Retinal pigment epithelial cell (primary cell): ENCODE results near the gene KRTAP22-2.

Experiments
- DNase-seq: peaks from one replicate; pipeline ENCODE4 v3.0.0-alpha.2; 2010; ENCODE audit warnings: low read depth
- H3K4me3 ChIP-seq: 2 replicates; pipeline ENCODE4 v1.5.1; 2011; ENCODE audit warnings: mild to moderate bottlenecking, low read length, control low read depth, moderate library complexity
- TF ChIP-seq, protein P1 (sequence below): conservative IDR thresholded peaks from 2 replicates; pipeline ENCODE4 v1.5.1; 2011; ENCODE audit warnings: low read depth, low read length, control low read depth, inconsistent platforms

KRTAP22-2 gene

DNA sequence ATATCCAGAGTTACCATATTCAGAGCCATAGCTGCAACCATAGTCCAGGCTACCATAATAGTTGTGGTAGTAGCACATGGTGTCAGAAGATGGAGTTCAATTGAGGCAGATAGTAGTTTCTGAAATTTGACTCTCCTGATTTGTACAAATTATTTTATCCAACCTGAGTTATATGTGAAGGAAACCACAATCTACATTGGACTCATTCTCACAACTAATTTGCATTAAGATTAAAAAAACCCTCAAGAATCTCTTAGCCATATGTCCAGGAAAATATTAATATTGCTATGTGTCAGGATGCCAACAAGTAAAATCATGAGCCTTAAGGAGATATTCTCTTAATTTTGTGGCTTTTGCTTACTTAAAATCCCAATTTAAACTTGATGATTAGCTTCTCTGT lies at the start of gene KRTAP22-2:
Gene KRTAP22-2, minus strand, starts transcription at position 101 of the 400 bp plus-strand sequence.
- TF ChIP-seq, protein P1, sequence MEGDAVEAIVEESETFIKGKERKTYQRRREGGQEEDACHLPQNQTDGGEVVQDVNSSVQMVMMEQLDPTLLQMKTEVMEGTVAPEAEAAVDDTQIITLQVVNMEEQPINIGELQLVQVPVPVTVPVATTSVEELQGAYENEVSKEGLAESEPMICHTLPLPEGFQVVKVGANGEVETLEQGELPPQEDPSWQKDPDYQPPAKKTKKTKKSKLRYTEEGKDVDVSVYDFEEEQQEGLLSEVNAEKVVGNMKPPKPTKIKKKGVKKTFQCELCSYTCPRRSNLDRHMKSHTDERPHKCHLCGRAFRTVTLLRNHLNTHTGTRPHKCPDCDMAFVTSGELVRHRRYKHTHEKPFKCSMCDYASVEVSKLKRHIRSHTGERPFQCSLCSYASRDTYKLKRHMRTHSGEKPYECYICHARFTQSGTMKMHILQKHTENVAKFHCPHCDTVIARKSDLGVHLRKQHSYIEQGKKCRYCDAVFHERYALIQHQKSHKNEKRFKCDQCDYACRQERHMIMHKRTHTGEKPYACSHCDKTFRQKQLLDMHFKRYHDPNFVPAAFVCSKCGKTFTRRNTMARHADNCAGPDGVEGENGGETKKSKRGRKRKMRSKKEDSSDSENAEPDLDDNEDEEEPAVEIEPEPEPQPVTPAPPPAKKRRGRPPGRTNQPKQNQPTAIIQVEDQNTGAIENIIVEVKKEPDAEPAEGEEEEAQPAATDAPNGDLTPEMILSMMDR: no peak
- DNase-seq: no peak
- no peak within 1 kb of the TSS for H3K4me3 ChIP-seq

DNA sequence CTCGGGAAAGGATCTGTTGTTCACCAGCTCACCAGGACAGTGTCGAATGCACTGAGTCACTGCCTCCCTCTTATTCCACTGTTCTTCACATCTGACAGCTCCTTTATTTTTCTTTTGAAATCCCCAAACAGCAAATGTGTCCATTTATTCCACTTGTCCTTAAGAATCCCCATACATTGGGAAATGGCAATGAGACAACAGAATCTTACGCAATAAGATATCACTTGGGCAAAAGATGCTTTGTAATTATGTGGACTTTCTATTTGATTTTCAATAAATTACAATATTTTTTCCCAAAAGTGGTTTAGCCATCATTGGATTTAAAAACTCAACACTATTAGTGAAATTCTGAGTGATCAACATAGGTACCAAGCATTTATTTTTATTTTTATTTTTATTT lies 48.5 kb upstream of the KRTAP22-2 start:
- no peak for DNase-seq
- H3K4me3 ChIP-seq: no peak overlapping the region
- TF ChIP-seq, protein P1: no peak

DNA sequence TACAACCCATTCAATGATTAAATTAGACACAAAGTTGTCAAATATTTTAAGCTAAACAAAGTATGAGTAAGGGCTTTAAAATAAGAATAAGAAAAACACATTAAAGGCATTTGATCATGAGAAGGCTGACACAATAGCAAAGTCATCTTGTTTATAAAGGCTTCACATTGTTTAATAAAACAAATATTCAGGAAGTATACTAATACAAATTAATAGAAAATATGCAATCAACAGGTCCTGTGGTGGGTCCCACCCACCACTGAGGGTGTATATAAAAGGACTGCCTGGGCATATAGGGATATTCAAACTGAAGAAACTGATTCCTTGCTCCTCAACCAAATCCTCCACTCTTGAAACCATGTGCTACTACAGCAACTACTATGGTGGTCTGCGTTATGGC lies 44.7 kb upstream of the KRTAP22-2 start, which contains the start of gene KRTAP20-2:
Gene KRTAP20-2, plus strand, starts transcription at position 301 of the 400 bp plus-strand sequence. Its CDS starts 58 bp downstream, at position 359.
- TF ChIP-seq, protein P1: no peak
- no peak within 1 kb of the TSS for H3K4me3 ChIP-seq
- DNase-seq: no peak

DNA sequence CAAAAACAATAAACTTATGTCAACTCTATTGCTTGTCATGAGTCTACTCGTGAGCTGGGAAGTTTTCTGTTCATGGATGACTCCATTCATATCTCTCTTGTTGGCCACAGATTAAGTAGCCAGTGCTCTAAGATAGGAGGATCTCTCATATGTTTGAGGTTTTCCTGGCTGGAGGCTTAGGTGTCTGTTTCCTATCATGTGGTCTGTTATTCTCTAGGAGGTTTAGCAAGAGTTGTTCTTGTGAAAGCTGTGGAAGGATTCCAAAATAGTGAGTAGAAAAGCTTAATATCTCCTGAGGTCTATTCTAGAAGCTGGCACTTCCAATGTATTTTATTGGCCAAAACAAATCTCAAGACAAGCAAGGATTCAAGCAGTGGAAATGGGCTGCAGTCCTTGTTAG lies 39.0 kb upstream of the KRTAP22-2 start:
- H3K4me3 ChIP-seq: no peak overlapping the region
- no peak for DNase-seq
- TF ChIP-seq, protein P1: no peak

DNA sequence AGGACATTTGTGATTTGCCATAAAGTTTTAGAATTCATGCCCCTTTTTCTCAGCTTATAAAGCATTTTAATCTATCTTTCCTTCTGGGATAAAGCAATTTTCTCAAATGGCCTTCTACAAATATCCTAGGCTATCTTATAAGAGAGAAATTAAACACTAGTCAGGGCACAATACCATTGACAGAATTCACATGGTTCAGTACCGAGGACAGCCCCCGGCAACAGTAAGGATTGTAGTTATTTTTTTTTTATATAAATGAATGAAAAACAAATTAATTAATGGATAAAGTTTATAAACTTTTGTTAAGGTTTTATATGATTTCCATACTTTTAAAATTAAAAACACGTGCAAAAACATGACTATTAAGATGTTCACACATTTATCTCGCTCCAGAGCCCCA lies 37.9 kb upstream of the KRTAP22-2 start:
- H3K4me3 ChIP-seq: no peak overlapping the region
- TF ChIP-seq, protein P1: no peak
- no peak for DNase-seq

DNA sequence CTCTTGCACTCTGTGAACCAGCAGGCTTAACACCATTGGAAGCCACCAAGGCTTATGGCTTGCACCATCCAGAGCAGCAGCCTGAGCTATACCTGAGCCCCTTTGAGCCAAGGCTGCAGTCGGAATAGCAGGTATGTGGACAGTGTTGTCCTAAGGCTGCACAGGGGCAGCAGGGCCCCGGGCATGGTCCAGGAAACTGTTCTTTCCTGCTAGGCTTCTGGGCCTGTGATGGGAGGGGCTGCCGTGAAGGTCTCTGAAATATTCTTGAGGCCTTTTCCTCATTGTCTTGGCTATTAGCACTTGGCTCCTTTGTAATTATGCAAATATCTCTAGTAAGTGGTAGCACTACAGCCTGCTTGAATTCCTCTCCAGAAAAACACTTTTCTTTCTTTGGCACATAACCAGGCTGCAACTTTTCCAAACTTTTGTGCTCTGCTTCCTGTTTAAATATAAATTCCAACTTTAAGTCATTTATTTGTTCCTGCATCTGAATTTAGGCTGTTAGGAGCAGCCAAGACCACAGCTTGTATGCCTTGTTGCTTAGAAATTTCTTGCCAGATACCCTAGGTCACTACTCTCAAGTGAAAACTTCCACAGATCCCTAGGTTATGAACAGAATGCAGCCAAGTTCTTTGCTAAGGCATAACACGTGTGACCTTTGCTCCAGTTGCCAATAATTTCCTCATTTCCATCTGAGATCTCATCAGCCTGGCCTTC lies 35.4 kb upstream of the KRTAP22-2 start:
- no peak for DNase-seq
- no peak overlapping the region for H3K4me3 ChIP-seq
- TF ChIP-seq, protein P1: no peak

DNA sequence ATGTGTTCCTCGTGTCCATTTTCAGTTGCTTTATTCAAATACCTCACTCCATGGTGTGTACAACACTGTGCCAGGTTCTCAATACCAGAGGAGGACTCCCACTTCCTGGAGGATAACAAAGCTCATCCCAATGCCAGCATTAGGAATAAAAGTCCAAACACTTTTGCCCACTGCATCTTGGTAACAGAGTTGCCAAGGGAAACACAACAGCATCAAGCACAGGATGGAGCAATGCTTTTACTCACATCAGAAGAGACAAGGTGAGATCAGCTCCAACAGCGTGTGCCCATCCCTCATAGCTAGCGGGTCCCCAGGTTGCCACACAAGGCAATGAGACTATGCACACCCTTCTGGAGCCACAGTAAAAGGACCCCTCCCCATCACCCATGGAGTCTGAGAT lies 33.2 kb upstream of the KRTAP22-2 start:
- DNase-seq: no peak
- no peak overlapping the region for H3K4me3 ChIP-seq
- TF ChIP-seq, protein P1: no peak
